GM18508 (cell line): Measurements from ENCODE around the gene CARF.
"Not testable (repeated sequence)": the region's sequence is repeated elsewhere in the genome, so short reads cannot be mapped to it uniquely, and the experiment has no call there.

ENCODE experiments used
- ATAC-seq: cut with Tn5 transposase; IDR thresholded peaks from one replicate; pipeline ENCODE4 v1.9.1; 2021; ENCODE audit warnings: moderate number of reproducible peaks; ENCODE audit not compliant: insufficient read depth, unreplicated experiment

Gene CARF, protein sequence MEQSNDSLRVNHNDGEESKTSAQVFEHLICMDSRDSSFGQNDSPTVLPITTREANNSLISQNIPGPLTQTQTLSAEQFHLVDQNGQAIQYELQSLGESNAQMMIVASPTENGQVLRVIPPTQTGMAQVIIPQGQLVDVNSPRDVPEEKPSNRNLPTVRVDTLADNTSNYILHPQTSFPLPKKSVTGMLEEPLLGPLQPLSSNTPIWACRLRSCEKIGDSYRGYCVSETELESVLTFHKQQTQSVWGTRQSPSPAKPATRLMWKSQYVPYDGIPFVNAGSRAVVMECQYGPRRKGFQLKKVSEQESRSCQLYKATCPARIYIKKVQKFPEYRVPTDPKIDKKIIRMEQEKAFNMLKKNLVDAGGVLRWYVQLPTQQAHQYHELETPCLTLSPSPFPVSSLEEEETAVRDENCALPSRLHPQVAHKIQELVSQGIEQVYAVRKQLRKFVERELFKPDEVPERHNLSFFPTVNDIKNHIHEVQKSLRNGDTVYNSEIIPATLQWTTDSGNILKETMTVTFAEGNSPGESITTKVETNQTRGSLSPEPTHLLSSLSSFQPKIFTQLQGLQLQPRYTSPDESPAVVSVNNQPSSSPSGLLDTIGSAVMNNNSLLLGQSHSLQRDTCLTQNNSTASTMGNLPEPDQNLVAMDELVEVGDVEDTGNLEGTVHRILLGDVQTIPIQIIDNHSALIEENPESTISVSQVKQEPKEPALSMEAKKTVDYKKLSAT

DNA sequence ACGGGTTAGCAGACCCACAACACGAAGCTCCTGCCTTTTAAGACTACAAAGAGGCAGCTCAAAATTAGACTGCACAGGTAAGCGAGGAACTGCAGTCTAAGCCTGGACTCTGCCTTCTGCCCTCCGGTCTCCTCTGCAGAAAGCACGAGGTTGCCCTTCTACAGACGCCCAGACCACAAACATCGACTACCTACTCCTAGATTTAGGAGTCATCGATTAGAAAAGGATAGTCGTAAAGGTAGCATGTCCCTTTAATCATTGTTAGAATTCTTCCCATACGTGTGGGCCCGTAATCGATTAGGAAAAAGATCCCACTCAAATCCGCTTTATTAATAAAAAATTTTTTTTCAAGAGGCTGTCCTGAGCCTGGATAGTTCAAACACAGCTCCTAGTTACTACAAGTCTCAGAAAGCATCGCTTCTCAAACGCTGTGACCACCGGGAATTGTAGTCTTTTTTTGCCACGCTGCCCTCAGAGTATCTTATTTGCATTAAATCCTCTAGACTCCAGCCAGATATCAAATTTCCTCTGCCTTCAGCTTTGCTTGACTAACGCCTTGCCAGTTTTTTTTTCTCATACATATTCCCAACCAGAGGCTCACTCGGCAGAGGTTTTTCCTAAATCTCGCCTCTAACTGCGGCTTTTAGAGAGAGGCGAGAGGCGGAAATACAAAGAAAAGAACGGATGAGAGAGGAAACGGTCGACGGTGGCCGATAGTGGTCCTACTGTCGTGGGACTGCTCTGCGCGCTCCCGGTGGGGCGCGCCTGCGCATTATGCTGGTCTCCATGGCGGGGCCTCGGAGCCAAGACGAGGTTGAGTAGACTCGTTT, at the start of gene CARF, which contains the start of gene WDR12:
Gene CARF, plus strand, starts transcription at position 764 of the 830 bp plus-strand sequence. CDS start 29,628 bp downstream, outside the sequence.
Gene WDR12, minus strand, starts transcription at position 162 of the 830 bp plus-strand sequence. CDS start 197 bp downstream, outside the sequence.
- ATAC-seq = peak; percentile 59

DNA sequence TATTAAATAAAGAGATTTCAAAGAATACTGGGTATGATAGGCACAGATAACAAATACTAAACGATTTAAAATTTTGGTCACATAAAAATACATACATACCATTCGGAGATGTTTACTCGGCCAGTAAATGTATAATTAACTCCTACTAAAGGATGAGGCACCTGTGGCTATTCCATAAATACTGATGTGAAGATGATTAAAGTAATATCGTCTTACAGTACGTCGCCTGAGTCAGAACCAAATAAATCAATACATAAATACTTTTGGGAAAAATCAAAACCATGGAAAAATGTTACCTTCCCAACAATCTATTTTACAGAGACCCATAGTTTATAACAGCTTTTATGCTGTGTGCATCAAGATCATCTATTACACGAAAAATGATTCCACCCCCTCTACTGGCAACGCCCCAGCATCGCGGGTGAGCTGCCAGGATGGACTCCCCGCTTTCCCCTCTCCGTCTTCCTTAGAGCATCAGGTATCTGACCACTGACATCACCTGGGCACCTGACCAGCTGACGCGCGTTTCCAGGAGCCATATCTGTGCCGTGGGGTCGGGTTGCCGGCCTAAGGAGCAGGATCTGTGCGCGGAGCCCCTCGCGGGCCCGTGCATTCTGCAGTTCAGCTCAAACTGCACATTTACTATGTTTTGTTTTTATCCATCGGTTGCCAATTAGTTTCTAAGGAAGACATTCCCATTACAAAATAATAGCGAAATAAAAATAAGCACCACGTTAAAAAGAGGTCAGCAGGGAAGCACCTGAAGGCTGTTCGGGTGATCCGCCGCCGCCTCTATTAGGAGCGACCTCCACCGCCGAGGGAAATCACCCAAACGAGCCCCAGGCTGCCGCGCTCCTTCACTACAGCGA, 41.4 kb upstream of the CARF start:
- peak; percentile 59 for ATAC-seq

DNA sequence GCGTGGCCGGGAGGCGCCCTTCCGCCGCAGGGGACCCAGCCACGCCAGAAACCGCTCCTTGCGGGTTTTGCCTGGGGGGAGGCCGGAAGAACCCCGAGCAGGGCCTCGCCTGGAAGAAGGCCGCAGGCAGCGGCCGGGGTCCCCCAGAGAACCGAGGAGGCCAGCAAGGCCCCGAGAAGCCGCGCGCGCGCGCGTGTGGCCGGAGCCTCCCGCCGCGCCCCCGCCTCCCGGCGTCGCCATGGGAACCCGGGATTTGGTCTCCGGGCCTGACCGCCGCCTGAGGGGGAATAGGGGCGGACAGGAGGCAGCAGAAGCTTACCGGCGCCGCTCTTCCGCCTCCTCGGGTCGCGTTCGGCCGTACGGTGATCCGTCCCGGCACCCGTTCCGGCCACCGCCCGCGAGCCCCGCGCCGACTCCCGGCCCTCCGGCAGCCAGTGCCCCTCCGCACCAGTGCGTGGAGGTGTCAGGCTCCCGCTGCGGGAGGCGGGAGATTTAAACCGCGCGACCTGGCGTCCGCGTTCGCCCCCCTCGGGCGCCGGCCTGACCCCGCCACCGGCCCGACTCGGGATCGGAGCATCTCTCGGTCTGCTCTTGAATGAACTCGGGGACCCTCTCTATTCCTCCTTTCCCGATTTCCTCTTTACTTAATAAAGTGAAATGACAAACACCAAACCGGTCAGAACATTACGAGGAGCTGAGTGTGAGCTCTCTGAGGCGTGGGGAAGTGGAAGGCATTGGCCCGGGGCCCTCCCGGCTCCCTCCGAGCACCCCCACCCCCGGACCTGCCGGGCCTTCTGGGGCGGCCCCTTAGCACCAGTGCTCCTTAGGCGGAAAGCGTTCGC, 40.6 kb upstream of the CARF start, which contains the start of gene ICA1L:
Gene ICA1L, minus strand, starts transcription at position 467 of the 842 bp plus-strand sequence. CDS start 42,757 bp downstream, outside the sequence.
- peak; percentile 13 for ATAC-seq

DNA sequence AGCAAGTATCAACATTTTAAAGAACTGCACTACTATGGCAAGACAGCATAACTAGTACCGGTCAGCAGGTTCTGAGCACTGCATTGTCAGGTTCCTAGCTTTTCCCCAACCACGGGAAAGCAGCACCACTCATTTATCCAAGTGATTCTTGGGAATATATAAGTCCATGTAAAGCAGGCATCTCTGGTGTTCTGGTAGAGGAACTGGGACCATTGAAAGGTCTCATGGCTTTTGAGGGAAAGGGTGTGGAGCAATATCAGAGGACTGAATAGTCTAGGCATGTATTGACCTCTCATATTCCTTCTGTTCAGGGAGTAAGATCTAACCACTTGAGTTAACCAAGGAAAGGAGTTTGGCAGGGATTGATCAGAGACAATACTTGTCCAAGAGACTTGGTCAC, 34.4 kb upstream of the CARF start:
- no peak for ATAC-seq

DNA sequence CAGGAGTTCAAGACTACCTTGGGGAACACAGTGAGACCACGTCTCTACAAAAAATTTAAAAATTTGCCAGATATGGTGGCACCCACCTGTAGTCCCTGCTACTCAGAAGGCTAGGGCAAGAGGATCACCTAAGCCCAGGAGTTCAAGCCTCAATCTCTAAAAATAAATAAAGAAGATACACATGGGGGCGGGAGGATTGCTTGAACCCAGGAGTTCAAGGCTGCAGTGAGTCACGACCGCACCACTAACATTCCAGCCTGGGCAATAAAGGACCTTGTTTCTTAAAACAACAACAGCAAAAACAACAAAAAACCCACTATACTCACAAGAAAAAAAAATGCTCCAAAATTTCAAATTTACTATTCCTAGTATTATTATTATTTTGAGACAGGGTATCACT, 30.5 kb upstream of the CARF start:
- no peak for ATAC-seq

DNA sequence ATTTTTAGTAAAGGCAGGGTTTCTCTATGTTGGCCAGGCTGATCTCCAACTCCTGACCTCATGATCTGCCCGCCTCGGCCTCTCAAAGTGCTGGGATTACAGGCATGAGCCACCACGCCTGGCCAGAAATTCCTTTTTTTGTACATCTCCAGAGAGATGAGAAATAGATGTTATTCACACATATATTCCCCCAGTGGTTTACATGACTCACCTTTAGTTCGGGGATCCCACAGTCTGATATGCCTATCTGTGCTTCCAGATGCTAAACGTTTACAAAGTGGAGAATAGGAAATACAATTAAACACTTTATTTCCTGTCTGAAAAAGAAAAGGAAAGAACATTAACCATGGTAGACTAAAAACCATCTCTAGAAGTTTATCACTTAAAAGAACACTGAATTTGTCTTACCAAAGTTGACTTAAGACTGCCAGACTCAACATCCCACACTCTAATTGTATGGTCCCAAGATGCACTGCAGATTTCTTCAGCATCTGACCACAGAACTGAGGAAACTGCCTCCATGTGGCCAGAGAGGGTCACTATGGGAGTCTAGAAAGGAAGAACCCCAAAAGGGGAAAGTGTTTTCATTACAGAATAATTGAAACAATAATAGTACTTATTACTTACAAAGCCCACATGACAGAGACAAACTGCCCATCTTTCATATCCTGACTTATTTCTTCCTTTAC, 27.9 kb upstream of the CARF start:
- ATAC-seq = no peak

DNA sequence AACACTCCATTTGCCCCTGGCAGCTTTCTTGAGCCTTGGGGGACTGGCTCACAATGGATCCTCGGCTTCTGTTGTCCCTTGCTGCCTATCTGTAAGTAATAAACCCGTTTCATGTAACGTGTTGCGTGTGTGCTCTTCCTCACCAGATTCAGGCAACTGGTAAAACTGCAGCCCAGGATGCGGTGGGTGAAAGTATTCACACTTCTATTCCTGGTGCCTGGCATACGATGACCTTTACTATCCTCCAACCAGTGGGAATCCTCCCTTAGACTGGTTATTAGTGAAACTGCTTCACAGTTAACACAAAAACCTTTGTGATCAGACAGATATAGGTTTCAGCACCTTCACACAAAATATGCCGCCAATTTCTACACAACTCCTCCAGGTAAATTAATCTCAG, 26.9 kb upstream of the CARF start:
- ATAC-seq = no peak

DNA sequence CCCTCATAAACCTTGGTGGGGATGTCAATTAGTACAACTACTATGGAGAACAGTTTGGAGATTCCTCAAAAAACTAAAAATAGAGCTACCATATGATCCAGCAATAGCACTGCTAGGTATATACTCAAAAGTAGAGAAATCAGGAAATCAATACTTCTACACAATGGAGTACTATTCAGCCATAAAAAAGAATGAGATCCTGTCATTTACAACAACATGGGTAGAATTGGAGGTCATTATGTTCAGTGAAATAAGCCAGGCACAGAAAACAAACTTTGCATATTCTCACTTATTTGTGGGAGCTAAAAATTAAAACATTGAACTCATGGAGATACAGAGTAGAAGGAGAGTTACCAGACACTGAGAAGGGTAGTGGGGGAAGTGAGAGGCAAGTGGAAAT, 6.6 kb upstream of the CARF start:
- ATAC-seq = not testable (repeated sequence)

DNA sequence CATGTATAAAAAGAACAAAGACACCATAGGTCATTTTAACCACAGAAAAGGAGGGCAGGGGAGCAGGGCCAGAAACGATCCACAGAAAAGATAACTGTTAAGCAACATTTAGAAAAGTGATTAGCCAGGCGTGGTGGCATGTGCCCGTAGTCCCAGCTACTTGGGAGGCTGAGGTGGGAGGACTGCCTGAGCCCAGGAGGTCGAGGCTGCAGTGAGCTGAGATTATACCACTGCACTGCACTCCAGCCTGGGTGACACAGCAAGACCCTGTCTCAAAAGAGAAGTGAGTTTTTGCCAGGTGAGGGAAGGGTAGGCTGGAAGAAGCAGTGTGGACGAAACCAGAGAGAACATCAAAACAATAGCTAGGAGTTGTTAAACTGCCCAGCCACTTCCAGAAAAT, 3.9 kb upstream of the CARF start:
- no peak for ATAC-seq

DNA sequence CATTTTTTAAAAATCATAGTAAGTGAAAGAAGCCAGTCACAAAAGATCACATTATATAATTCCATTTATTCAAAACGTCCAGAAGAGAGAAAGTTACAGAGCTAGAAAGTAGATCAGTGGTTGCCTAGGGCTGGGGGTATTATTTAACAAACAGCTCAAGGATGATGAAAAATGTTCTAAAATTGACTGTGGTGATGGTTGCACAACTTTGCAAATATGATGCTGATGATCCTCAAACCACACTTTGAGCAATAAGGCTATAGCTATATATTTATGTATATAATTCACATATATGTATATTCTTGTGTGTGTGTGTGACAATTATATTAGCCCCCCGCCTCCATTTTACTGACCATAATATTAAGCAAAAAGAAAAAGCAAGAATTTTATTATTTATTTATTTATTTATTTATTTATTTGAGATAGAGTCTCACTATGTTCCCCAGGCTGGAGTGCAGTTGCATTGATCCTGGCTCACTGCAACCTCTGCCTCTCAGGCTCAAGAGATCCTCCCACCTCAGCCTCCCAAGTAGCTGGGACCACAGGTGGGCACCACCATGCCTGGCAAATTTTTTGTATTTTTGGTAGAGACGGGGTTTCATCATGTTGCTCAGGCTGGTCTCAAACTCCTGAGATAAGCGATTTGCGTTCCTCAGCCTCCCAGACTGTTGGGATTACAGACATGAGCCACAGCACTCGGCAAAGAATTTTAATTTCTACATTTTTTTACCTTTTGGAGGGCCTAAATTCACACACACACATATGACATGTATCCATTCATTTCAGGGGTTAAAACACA, 2.5 kb upstream of the CARF start:
- ATAC-seq = no peak

DNA sequence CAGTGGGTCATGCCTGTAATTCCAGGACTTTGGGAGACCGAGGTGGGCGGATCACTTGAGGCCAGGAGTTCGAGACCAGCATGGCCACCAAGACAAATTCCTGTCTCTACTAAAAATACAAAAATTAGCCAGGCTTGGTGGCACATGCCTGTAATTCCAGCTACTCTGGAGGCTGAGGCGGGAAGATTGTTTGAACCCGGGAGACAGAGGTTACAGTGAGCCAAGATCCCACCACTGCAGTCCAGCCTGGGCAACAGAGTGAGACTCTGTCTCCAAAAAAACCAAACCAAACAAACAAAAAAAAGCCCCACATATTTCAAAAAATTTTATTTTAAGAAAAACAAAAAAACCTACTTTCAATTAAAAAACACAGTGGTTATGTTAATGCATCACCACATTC, 1.8 kb upstream of the CARF start:
- not testable (repeated sequence) for ATAC-seq

DNA sequence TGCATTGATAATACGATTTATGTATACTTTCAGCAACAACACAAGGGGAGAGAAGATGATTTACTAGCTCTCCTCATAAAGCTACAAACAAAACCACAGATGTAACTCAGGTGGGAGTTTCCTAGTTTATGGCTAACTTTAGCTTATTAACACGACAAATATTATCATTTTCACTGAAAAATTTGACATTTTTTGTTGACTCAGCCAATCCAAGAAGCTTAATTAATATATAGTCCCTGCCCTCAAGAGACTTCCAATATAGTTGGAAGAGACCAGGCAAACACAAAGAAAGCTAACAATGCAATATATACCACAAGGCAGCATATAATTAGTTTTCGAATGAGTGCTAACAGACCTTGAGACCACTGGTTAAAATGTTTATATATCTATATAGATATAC, 1.4 kb upstream of the CARF start:
- no peak for ATAC-seq

DNA sequence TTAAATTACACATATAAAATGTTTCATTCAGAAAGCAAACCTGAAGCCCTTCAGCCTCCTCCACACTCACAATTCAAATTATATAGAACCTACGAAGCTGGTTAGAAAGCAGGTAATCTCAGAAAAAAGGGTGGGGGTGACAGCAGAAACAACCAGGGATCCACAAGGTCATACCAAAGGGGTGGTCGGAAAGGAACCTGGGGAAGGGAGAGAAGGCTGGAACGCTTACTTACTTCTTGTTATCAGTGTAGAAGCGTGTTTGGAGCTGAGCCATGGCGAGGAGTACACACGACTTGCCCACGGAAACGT, 918 bp upstream of the CARF start:
- ATAC-seq = no peak

DNA sequence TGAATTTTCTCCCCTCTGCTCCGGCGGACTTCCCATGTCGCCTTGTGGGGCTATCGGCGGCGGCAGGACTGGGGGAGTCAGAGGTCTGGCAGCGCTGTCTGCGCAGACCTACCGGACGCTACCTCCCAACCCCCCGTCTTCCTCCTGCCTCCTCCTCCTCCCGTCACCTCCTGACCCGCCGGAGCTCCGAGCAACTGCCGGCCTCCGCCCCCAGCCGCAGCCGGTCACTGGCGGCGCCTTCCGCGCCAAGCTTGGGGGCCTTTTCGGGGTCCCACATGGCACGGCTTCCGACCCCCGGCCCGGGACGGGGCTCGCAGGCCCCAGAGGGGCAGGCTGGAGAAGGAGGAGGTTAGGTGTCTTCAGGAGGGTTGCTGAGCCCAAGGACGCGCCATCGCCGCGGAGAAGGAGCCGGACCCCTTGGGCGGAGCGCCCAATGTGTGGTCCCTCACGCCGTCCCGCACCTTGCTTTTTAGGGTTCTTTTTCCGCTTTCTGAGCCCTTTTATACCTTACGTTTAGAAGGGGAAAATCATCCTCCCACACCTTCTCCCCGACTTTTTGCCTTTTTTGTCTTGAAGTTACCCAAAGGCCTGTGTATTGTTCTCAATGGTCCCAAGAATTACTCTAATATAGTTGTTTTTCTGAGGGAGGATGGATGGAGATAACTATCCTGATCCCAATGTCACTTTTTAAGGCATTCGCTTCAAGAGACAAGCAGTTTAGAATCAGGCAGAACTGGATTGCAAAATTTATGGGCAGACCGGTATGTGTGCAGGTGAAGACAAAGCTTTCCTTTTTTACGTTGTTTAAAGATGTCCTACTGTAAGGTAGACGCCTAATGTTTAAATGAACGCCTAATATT, 497 bp downstream of the CARF start:
- peak; percentile 29 for ATAC-seq

DNA sequence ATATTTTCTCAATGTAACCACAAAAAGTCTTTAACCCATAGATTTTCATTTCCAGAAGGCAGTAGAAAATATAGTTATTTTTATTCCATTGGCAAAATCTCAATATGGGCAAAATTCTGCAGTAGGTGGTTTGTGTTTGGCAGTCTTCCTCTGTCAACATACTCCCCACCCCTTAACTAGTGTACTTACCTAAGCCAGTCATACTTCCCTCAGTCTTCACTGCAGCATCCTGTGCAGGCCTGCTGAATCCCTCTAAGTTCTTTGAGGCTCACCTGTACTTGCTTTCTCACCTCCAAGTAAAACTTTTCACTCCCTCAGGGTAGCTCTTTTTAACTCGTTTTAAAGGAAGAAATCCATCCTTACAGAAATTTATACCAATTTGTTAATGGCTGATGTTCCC, 6.8 kb downstream of the CARF start:
- no peak for ATAC-seq

DNA sequence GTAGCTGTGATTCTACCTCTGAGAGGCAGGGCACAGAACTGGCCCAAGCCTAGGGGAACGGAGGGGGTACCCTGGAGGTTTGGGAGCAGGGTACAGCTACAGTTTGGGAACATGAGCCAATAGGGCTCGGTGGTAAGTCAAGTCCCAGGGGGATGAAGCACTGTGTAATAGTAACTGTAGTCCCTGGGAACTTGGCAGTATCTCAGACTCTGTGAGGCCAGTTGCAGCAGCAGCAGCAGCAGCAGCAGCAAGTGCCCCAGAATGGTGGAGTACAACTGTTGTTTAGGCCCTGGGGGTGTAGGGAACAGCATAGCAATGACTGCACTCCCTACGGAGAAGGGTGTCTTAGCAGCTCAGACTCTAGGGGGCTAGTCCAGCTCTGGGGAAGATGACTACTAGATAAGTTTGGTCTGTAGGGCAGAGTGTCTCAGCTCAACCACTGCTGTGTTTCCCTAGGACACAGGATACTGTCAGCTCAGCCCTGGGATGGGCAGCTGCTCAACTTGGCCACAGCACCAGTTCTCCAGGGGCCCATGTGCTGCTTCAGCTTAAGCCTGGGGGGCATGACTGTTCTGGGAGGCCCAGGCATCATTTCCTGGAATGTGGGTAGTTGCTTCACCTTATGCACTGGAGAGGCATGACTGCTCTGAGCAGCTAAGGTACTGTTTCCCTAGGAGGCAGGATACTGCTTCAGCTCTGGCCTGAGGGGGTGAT, 20.5 kb downstream of the CARF start:
- ATAC-seq = no peak
